Tibial nerve (tissue), 3 donors: ENCODE data around the gene TRDN.

Source experiments
- POLR2A ChIP-seq, 2 donors: fragments of 450-650 bp; IDR thresholded peaks; one replicate each; pipeline ENCODE4 v1.6.1; 2017; ENCODE audit warnings: antibody characterized with exemption in 2 of 2, mild to moderate bottlenecking in 2 of 2, moderate library complexity in 2 of 2
- TF ChIP-seq, protein P1 (sequence below), 5 experiments: fragments of 200-600 bp in 3 of 5; fragments of 450-650 bp in 2 of 5; sonication (generic) in 3 of 5; IDR thresholded peaks; one replicate each; pipeline ENCODE4 v1.5.1; 2016 to 2019; ENCODE audit warnings: antibody characterized with exemption in 5 of 5, mild to moderate bottlenecking in 3 of 5, moderate library complexity in 2 of 5

DNA sequence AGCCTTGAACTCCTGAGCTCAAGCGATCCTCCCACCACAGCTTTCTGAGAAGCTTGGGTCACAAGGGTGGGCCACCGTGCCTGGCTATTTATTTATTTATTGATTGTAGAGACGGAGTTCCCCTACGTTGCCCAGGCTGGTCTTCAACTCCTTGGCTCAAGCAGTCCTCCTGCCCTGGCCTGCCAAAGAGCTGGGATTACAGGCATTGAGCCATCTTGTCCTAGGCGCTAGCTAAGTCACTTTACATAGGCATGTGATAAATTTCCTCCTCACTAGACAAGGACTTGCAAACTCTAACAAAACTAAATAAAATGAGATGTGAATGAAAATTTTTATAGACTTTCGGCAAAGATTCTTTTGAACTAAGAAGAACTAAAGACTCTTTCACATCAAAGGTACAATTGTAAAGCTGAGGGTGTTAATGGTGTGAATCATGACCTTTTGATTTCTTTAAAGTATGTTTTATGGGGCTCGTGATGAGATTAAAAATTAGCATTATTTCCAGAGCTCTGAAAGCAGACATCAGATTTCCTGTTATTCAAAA, 428.7 kb downstream of the TRDN start:
- TF ChIP-seq, protein P1, sequence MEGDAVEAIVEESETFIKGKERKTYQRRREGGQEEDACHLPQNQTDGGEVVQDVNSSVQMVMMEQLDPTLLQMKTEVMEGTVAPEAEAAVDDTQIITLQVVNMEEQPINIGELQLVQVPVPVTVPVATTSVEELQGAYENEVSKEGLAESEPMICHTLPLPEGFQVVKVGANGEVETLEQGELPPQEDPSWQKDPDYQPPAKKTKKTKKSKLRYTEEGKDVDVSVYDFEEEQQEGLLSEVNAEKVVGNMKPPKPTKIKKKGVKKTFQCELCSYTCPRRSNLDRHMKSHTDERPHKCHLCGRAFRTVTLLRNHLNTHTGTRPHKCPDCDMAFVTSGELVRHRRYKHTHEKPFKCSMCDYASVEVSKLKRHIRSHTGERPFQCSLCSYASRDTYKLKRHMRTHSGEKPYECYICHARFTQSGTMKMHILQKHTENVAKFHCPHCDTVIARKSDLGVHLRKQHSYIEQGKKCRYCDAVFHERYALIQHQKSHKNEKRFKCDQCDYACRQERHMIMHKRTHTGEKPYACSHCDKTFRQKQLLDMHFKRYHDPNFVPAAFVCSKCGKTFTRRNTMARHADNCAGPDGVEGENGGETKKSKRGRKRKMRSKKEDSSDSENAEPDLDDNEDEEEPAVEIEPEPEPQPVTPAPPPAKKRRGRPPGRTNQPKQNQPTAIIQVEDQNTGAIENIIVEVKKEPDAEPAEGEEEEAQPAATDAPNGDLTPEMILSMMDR (IDR thresholded peaks at IDR 0.05) = no peak
- TF ChIP-seq POLR2A (IDR thresholded peaks at IDR 0.05) = no peak
